ENCODE measurements around the gene SH3RF3.

GRCh38 chr2:109124982-109125592 is 3.9 kb upstream of the SH3RF3 start:
- TF ChIP-seq POLR2A (IDR thresholded peaks at IDR 0.05; ENCODE audit: low read length) (no peak), GATA1 (IDR thresholded peaks at IDR 0.05; ENCODE audit: low read depth, low read length) (no peak)
